HepG2 (cell line): ENCODE data around the gene RPL34. TPM values are rescaled to one million over a fixed set of nuclear protein-coding genes. Genes with fewer than 3 reads are reported as not detected.

ENCODE experiments used
- ATAC-seq: fragments of 200-7000 bp; cut with Tn5 transposase; 3 replicates; pipeline ENCODE4 v1.9.1; 2020; ENCODE audit warnings: mild to moderate bottlenecking, moderate library complexity
- BruUV-seq: library from RNA; stranded (reverse); fragments of 400-500 nt; replicated peaks from 2 replicates; lab custom pipeline; 2021; lab: Mats Ljungman, UMichigan
- CTCF ChIA-PET: fragments of 300-600 bp; formaldehyde crosslinking; extraction: SDS; loops from one replicate; lab custom pipeline; 2021; ENCODE audit warnings: low total read pairs, inconsistent platforms, low intra/inter-chr PET ratio; lab: Yijun Ruan, JAX
- POLR2A ChIA-PET: fragments of 350-600 bp; sonication (Branson Sonifier 250); formaldehyde crosslinking; loops from one replicate; lab custom pipeline; 2020; ENCODE audit warnings: antibody characterized with exemption, inconsistent platforms; lab: Yijun Ruan, JAX
- DNase-seq: peaks from one replicate; pipeline ENCODE4 v3.0.0-alpha.2; 2015; ENCODE audit warnings: low spot score
- FAIRE-seq: peaks from 3 replicates; lab custom pipeline; 2011; peaks lifted over from hg19 to GRCh38; lab: Jason Lieb, UNC
- H2AFZ ChIP-seq: one replicate; pipeline ENCODE4 v1.6.1; 2011; ENCODE audit warnings: low read length, inconsistent platforms
- H3K27ac ChIP-seq: fragments of 300-600 bp; 3 replicates; pipeline ENCODE4 v1.8.0; 2011; ENCODE audit warnings: mixed run types, mild to moderate bottlenecking, mixed read lengths, low read length, inconsistent platforms; ENCODE audit not compliant: insufficient read depth; ENCODE audit errors: extremely low read length
- H3K27me3 ChIP-seq, 2 experiments: fragments of 200-600 bp in 1 of 2; 2 replicates in 1 of 2; 3 replicates in 1 of 2; pipeline versions ENCODE4 v1.6.0 to v1.8.0; 2011; ENCODE audit warnings: low read length in 2 of 2, mild to moderate bottlenecking in 2 of 2, moderate library complexity in 2 of 2, inconsistent platforms in 1 of 2; ENCODE audit not compliant: insufficient read depth in 2 of 2, control insufficient read depth in 1 of 2
- H3K36me3 ChIP-seq, 2 experiments: fragments of 200-600 bp in 1 of 2; replicated peaks in 1 of 2; 2 replicates in 1 of 2; 3 replicates in 1 of 2; pipeline versions ENCODE4 v1.5.1 to v1.8.0; 2011; ENCODE audit warnings: low read length in 2 of 2, inconsistent platforms in 1 of 2; ENCODE audit not compliant: insufficient read depth in 2 of 2, control insufficient read depth in 1 of 2
- H3K4me1 ChIP-seq: 2 replicates; pipeline ENCODE4 v1.5.1; 2012; ENCODE audit warnings: low read length, inconsistent platforms; ENCODE audit not compliant: insufficient read depth
- H3K4me2 ChIP-seq: 2 replicates; pipeline ENCODE4 v1.6.0; 2011; ENCODE audit warnings: low read depth, low read length, inconsistent platforms
- H3K4me3 ChIP-seq, 3 experiments: fragments of 200-600 bp in 1 of 3; sonication (generic), shearing (Covaris generic) in 1 of 3; replicated peaks in 1 of 3; 2 replicates each; pipeline ENCODE4 v1.5.1; 2011 to 2016; ENCODE audit warnings: low read length in 3 of 3, inconsistent platforms in 2 of 3, low read depth in 2 of 3, mild to moderate bottlenecking in 2 of 3, control low read depth in 1 of 3, mixed read lengths in 1 of 3; ENCODE audit not compliant: insufficient read depth in 1 of 3
- H3K79me2 ChIP-seq: one replicate; pipeline ENCODE4 v1.6.1; 2011; ENCODE audit warnings: low read length, inconsistent platforms; ENCODE audit not compliant: insufficient read depth
- H3K9ac ChIP-seq: 2 replicates; pipeline ENCODE4 v1.6.0; 2011; ENCODE audit warnings: mild to moderate bottlenecking, low read depth, low read length, inconsistent platforms; ENCODE audit not compliant: insufficient read depth
- H3K9me3 ChIP-seq: 2 replicates; pipeline ENCODE4 v1.5.1; 2012; ENCODE audit warnings: mild to moderate bottlenecking, low read length
- H4K20me1 ChIP-seq: 2 replicates; pipeline ENCODE4 v1.6.0; 2011; ENCODE audit warnings: inconsistent platforms, mild to moderate bottlenecking, low read length, moderate library complexity; ENCODE audit not compliant: insufficient read depth
- CEBPZ ChIP-seq: IDR thresholded peaks from 2 replicates; pipeline ENCODE4 v1.6.1; 2012; ENCODE audit warnings: low read length, improper control_type of control experiment
- DMAP1 ChIP-seq: IDR thresholded peaks from 2 replicates; pipeline ENCODE4 v1.6.1; 2016
- EP300 ChIP-seq, 3 experiments: sonication (generic) in 1 of 3; formaldehyde crosslinking in 1 of 3; IDR thresholded peaks; 2 replicates each; pipeline versions ENCODE4 v1.5.1 to v1.6.1; 2011 to 2020; ENCODE audit warnings: low read depth in 2 of 3, low read length in 2 of 3, borderline replicate concordance in 1 of 3, improper control_type of control experiment in 1 of 3, mild to moderate bottlenecking in 1 of 3, missing genetic modification reagents in 1 of 3, moderate library complexity in 1 of 3
- GTF2F1 ChIP-seq: fragments of 150-350 bp; IDR thresholded peaks from 2 replicates; pipeline ENCODE4 v1.6.1; 2014; ENCODE audit warnings: low read length
- MAFF ChIP-seq: IDR thresholded peaks from 2 replicates; pipeline ENCODE4 v1.6.1; 2011; ENCODE audit warnings: low read depth, low read length, improper control_type of control experiment
- NFATC3 ChIP-seq: sonication (generic); formaldehyde crosslinking; IDR thresholded peaks from 2 replicates; pipeline ENCODE4 v1.5.1; 2020; ENCODE audit warnings: mild to moderate bottlenecking, missing genetic modification reagents
- PHF8 ChIP-seq: sonication (generic); formaldehyde crosslinking; IDR thresholded peaks from 2 replicates; pipeline ENCODE4 v1.5.0; 2020; ENCODE audit warnings: missing genetic modification reagents
- TCF12 ChIP-seq, 2 experiments: fragments of 450-650 bp in 1 of 2; sonication (generic) in 1 of 2; formaldehyde crosslinking in 1 of 2; IDR thresholded peaks; 2 replicates each; pipeline versions ENCODE4 v1.6.1 to v1.8.0; 2017 to 2022; ENCODE audit warnings: antibody characterized with exemption in 1 of 2, mild to moderate bottlenecking in 1 of 2, missing genetic modification reagents in 1 of 2, moderate library complexity in 1 of 2
- THRA ChIP-seq: sonication (generic); formaldehyde crosslinking; IDR thresholded peaks from 2 replicates; pipeline ENCODE4 v1.4.0; 2020; ENCODE audit warnings: missing genetic modification reagents, borderline replicate concordance
- ZFX ChIP-seq: sonication (generic); formaldehyde crosslinking; IDR thresholded peaks from 2 replicates; pipeline ENCODE4 v1.4.0; 2020; ENCODE audit warnings: mild to moderate bottlenecking, low read depth, missing genetic modification reagents, moderate library complexity
- ZKSCAN8 ChIP-seq: IDR thresholded peaks from 2 replicates; pipeline ENCODE4 v1.6.1; 2016; ENCODE audit warnings: borderline replicate concordance, missing genetic modification reagents, missing compliant biosample characterization
- ZNF781 ChIP-seq: sonication (generic); formaldehyde crosslinking; IDR thresholded peaks from 2 replicates; pipeline ENCODE4 v1.5.1; 2020; ENCODE audit warnings: borderline replicate concordance, mild to moderate bottlenecking, missing genetic modification reagents; ENCODE audit errors: not compliant biosample characterization
- WGBS: methylation state at CpG from one replicate; pipeline ENCODE4 v1.1.6; 2017; ENCODE audit warnings: low lambda C conversion rate; 5-methylcytosine and 5-hydroxymethylcytosine counted together
- in situ Hi-C: cut with HindIII; loops from 2 replicates; pipeline ENCODE4 v1.10.0; 2017; ENCODE audit warnings: low pct_unique_long_range_greater_than_20kb; ENCODE audit not compliant: extremely low pct_ligation_motif_present
- intact Hi-C: fragments of 100-400 bp; cut with micrococcal nuclease; formaldehyde crosslinking; loops from one replicate; pipeline ENCODE4 v1.10.0; 2022; ENCODE audit not compliant: unreplicated experiment
- polyA plus RNA-seq, 8 experiments: library from polyadenylated mRNA; depleted of rRNA in 3 of 8; stranded (reverse) in 7 of 8; unstranded in 1 of 8; fragments of >200 nt; fragmentation: Illumina TruSeq in 4 of 8; extraction: Trizol in 4 of 8; gene quantifications; 2 replicates each; pipeline versions ENCODE4 v1.2.1 to v1.2.3, GENCODE V29; 2011 to 2016; ENCODE audit warnings: low read depth in 4 of 8, missing spikeins in 1 of 8, mixed read lengths in 1 of 8; ENCODE audit not compliant: insufficient read depth in 1 of 8
- total RNA-seq, 5 experiments: library from RNA; depleted of rRNA; stranded (reverse); fragments of >200 nt; fragmentation: Illumina TruSeq; extraction: Trizol; gene quantifications; 2 replicates each; pipeline ENCODE4 v1.2.3, GENCODE V29; 2016; ENCODE audit warnings: low read depth in 1 of 5

Gene RPL34
- total and polyA plus RNA-seq, 2 of the 13 experiments (the other 11 are each of a cell fraction or from before 2014, with no cell fraction given): 2,235 to 3,985 TPM

- TF ChIP-seq CEBPZ (no peak), NFATC3 (CRISPR knock-in tag) (no peak)
- TF ChIP-seq, all 625 proteins: peak for 0
Observed at GRCh38 chr4:108581083-108581482, 39.3 kb upstream of the RPL34 start (continued).

GRCh38 chr4:108586778-108587177, 33.6 kb upstream of the RPL34 start:
- no peak overlapping the region for H3K4me2 ChIP-seq
- FAIRE-seq (no peak), DNase-seq (no peak), ATAC-seq (no peak)
- no peak overlapping the region for H3K4me3 ChIP-seq
- ChIA-PET POLR2A (no interaction called here), CTCF (no interaction called here)
- H4K20me1 ChIP-seq: no peaks in the 10 kb centered on the region
- no peaks in the 10 kb centered on the region for H3K9me3 ChIP-seq
- no TSS peak for BruUV-seq
- H3K79me2 ChIP-seq: no peaks in the 10 kb centered on the region
- H2AFZ ChIP-seq: no peak overlapping the region
- H3K27ac ChIP-seq: no peak overlapping the region
- H3K27me3 ChIP-seq: peaks cover 0 to 6% of the 10 kb centered on the region in 2 experiments; a peak in 1 of 5 replicates
- peaks cover 17% of the 10 kb centered on the region for H3K4me1 ChIP-seq
- TF ChIP-seq TCF12 (IDR thresholded peaks at IDR 0.05) (no peak), TCF12 (CRISPR knock-in tag; IDR thresholded peaks at IDR 0.05) (no peak), THRA (no peak), ZKSCAN8 (CRISPR knock-in tag) (no peak), GTF2F1 (no peak), ZFX (CRISPR knock-in tag) (no peak), MAFF (no peak), PHF8 (CRISPR knock-in tag) (no peak), EP300 (IDR thresholded peaks at IDR 0.05; ENCODE audit: low read depth in 2 of 2, low read length in 2 of 2) (no peak), EP300 (CRISPR knock-in tag; IDR thresholded peaks at IDR 0.05; ENCODE audit: borderline replicate concordance) (no peak), DMAP1 (CRISPR knock-in tag) (no peak), ZNF781 (no peak)
- no peaks in the 10 kb centered on the region for H3K36me3 ChIP-seq
- H3K9ac ChIP-seq: no peak overlapping the region
- intact Hi-C loops: no loop called here
- 38% methylated on average over 3 of the region's 3 CpGs for WGBS
- in situ Hi-C loops: no loop called here
